Stimulated activated CD8-positive, alpha-beta memory T cell treated with anti-CD3 and anti-CD28 coated beads, Interleukin-15, amount 100 ng/mL, for 4 hours (primary cell): ENCODE data around the gene NOX5.

ENCODE experiments used
- DNase-seq, 2 donors: peaks; one replicate each; pipeline ENCODE4 v3.0.0-alpha.2; 2020; ENCODE audit warnings: low read depth in 2 of 2

The NOX5 gene

GRCh38 chr15:69018951-69019350, 4.5 kb downstream of the NOX5 start:
- DNase-seq, result no peak

- no peak for DNase-seq
Observed at GRCh38 chr15:69021895-69022294, 7.4 kb downstream of the NOX5 start.

GRCh38 chr15:69025320-69025719, 10.8 kb downstream of the NOX5 start:
- no peak for DNase-seq

GRCh38 chr15:69026355-69026754, 11.9 kb downstream of the NOX5 start:
- DNase-seq, result no peak

GRCh38 chr15:69027976-69028518, 13.6 kb downstream of the NOX5 start:
- DNase-seq, result no peak

GRCh38 chr15:69031013-69032001, 16.8 kb downstream of the NOX5 start:
- no peak for DNase-seq

- no peak for DNase-seq
Observed at GRCh38 chr15:69032031-69032430, 17.5 kb downstream of the NOX5 start.

GRCh38 chr15:69032703-69033373, 18.3 kb downstream of the NOX5 start:
- no peak for DNase-seq

- no peak for DNase-seq
Observed at GRCh38 chr15:69034352-69034751, 19.9 kb downstream of the NOX5 start.

- no peak for DNase-seq
Observed at GRCh38 chr15:69035205-69035917, 20.9 kb downstream of the NOX5 start.

- no peak for DNase-seq
Observed at GRCh38 chr15:69035918-69036258, 21.4 kb downstream of the NOX5 start.

GRCh38 chr15:69036826-69037225, 22.3 kb downstream of the NOX5 start:
- DNase-seq, result no peak

- no peak for DNase-seq
Observed at GRCh38 chr15:69037482-69037881, 23.0 kb downstream of the NOX5 start.

GRCh38 chr15:69037977-69038376, 23.5 kb downstream of the NOX5 start:
- no peak for DNase-seq

- no peak for DNase-seq
Observed at GRCh38 chr15:69038508-69038907, 24.0 kb downstream of the NOX5 start.

GRCh38 chr15:69039516-69040225, 25.2 kb downstream of the NOX5 start:
- no peak for DNase-seq

- no peak for DNase-seq
Observed at GRCh38 chr15:69042531-69042930, 28.0 kb downstream of the NOX5 start.

- no peak for DNase-seq
Observed at GRCh38 chr15:69045802-69046201, 31.3 kb downstream of the NOX5 start.

- DNase-seq, result no peak
Observed at GRCh38 chr15:69046781-69047180, 32.3 kb downstream of the NOX5 start.

- DNase-seq, result no peak
Observed at GRCh38 chr15:69049976-69050375, 35.5 kb downstream of the NOX5 start.

GRCh38 chr15:69055251-69055650, 40.8 kb downstream of the NOX5 start:
- no peak for DNase-seq

GRCh38 chr15:69056365-69056764, 41.9 kb downstream of the NOX5 start:
- DNase-seq, result no peak
